Stimulated activated CD4-positive, alpha-beta T cell treated with anti-CD3 and anti-CD28 coated beads, Interleukin-4, amount 100 ng/mL, for 1 hour (primary cell): ENCODE results near the gene IRX3.

Source experiments
- DNase-seq: peaks from one replicate; pipeline ENCODE4 v3.0.0-alpha.2; 2020

IRX3 gene

DNA sequence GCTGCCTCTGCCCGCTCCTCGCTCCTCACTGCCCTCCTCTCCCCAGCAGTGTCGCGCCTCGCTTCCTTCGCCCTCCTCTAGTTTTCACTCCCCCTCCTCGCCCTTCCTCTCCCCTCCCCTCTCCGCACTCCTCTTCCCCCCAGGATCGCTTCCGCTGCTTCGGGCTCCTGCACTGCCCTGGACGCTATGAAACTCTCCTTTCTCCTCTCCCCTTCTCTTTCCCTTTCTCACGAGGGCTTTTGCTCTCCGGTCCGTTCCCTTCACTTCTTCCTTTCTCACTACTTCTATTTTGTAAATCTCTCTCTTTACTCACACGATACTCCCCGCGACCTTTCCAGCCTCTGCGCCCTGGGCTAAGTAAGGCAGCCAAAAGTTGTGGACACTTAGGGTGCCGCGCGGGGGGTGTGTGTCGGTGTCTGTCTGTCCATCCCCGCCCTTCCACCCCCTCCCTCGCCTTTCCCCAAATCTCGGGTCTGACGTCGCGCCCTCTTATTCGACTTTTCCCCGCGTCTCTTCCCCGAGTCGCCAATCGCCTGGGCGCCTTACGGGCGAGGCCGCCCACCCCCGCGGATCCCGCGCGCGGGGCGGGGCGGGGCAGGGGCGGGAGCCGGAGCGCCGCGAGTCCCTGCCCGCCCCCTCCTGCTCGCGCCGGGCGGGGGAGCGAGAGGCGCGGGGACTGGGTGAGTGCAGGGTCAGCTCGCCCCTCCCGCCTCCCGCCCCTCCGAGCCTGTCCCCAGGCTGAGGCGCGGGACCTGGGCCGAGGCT, at the start of gene IRX3:
Gene IRX3 (minus strand): TSS at position 422 of the 765 bp plus-strand sequence. CDS start 737 bp downstream, outside the sequence.
- DNase-seq, result no peak

DNA sequence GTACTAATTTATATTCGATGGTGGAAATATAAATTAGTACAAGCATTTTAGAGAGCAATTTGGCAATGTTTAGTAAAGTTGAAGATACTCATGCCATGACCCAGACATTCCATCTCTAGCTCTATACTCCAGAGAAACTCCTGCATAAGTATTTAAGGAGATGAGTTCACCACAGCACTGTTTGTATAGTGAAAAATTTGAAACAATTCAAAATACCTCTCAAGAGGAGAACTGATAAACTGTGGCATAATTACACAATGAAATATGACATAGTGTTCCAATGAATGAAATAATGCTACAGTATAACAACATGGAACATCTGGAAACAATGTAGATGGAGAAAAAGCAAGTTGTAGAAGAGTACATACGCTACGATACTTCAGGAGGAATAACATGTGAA, 48.6 kb upstream of the IRX3 start:
- no peak for DNase-seq

DNA sequence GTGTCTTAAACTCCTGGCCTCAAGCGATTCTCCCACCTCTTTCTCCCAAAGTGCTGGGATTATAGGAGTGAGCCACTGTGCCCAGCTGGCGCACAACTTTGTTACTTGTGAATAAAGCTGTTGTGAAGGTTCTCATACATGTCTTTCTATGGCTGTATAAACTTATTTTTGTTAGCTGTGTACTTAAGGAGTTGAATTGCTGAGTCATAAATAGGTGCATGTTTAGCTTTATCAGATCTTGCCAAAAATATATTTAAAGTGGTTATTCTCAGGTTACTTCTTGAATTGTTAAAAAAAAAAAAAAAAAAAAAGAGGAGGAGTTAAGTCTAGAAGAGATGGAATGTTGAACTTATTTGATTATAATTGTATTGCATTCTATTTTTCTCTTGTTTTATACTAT, 47.6 kb upstream of the IRX3 start:
- no peak for DNase-seq

DNA sequence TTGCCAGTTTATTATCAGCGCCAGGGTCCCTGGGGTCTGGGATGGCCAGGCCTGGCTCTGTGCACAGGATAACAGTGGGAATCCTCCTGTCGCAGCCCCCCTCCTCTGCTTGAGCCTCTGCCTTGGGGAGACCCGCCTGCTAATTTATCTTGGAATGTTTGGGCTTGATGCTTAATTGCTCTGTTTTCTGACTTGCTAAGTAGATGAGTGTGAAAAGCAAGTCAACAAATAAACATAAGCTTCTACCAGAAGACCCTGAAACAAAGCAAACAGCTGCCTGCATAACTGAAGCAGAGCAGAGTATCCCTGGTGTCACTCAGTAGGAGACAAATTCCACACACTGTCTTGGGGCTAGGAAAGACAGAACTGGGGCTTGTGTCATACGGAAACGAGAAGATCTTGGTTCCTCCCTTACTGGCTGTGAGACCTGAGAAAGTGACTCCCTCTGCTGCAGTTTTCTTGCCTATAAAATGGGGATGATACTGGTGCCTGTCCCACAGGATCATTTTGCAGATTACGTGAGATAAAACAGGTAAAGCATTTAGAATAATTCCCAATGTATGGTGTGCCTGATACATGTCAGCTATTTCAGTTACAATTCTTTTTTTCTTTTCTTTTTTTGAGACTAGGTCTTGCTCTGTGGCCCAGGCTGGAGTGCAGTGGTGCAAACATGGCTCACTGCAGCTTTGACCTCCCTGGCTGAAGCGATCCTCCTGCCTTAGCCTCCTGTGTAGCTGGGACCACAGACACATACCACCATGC, 44.8 kb upstream of the IRX3 start:
- DNase-seq, result no peak

DNA sequence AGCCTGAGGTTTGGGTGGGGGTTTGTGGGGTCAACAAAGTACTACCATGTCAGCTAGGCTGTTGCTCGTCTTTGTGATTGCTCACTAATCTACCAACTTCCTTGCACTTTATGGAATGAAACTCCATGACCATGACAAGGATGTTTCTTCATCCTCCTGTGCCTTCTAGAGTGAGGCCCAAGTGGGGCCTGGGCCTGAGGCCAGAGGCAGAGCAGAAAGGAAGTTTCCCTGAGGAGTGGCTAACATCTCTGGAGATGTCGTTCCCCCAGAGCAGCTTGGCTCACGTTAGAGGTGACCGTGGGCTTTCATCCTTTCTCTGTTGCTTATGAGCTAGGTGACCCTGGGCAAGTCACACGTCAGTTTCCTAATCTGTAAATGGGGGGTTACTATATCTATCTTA, 41.0 kb upstream of the IRX3 start:
- no peak for DNase-seq

DNA sequence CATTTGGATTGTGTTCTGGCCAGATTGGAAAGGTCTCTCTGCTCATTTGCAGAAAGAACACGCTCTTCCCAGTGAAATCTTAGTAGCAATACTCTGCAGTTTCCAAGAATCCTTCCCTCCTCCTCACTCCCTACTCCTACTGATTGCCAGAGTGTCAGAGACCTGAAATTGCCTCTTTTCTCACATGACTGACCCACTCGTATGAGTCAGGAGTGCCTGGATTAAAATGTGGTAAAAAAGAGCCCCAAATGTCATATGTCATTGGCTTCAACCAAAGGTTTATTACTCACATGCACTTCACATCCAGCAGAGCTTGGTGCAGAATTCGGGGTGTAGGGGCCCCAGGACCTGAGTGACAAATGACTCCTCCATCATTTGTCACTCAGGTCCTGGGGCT, 39.7 kb upstream of the IRX3 start:
- DNase-seq, result no peak

DNA sequence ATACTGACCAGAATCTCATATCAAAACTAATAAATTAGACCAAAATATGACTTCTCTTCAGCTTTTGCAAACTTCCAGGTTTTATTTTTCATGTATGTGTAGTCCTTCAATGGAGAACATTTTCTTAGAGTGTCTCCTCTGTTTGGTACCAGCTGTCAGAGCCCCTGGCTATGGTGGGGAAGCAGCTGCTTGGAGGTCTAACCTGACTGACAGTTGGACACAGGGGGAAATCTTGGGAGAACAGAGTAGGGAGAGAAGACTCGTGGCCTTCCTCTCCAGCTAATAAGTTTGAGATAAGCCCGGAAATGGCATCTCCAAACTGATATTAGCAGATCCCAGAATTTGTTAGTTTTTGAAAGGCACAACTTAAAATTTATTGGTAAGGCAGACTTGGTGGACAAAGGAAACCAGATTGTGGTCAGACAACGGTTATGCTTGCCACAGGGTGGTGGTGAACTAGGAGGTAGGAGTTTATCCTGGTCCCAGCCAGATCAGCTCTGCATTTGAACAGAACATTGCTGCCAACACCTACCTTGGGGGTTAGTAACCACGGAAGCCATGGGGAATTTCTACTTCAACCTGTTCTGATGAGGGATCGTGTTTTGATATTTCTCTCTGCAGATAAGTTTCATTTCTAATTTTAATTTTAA, 39.2 kb upstream of the IRX3 start:
- DNase-seq, result no peak

DNA sequence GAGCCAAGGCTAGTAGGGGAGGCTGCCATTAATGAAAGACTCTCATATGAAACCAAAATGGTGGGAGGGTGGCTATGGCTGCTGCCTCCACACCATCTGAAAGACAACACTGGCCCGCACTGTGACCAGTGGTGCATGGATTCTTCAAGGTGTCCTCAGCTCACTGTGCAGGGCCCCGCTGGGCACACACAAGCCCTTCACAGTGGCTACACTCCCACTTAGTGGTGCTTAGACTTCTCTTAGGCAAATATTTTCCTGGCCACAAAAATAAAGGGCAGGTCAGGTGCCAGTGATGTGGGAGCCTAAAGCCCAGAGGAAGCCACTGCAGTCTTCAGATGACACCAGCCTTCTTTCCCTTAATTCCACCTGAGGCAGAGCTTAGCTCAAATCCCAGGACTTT, 38.1 kb upstream of the IRX3 start:
- no peak for DNase-seq

DNA sequence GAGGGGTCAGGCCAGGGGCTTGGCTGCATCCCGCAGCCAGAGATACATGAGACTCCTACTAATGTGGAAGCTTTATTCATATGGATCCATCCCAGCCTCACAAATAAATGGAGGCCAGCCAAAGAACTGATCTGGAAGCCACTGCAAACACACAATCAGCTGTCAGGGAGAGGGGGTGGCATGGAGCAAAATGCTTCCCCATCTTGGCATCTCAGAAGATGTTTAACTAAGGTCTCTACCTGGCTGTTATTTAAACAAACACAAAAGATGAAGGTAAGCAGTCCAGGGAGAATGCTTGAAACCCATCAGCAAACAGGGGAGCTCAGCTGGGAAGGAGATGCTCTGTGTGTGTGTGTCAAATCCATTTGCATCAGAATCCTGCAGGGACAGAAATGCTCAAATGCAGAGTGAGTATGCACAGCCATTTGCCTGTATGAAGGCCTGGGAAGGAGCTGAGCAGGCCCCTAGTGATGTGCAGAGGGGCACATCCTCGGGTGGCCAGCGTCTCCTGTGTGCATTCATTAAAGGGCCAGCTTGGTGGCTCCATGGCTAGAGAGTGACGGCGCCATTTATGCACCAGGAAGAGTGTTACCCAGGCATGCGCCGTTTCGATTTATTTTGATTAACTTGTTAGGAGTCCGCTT, 34.2 kb upstream of the IRX3 start:
- DNase-seq, result no peak

DNA sequence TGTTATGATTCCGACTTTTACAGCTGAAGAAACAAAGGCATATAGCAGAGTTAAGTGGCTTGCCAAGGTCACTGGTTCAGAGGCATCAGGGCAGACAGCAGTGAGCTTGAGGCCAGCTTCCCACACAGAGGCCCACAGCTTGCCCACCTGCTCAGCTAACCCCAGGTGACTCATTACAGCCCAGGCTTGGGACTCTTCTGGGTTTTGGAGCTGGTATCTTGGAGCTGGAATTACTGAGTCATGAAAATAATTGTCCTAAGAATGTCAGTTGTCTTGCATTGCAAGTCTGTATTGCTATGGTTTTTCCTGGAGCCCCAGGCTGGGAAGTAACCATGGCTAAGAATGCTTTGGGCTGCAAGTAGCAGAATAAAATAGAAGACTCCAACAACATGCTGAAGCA, 32.4 kb upstream of the IRX3 start:
- DNase-seq, result no peak

DNA sequence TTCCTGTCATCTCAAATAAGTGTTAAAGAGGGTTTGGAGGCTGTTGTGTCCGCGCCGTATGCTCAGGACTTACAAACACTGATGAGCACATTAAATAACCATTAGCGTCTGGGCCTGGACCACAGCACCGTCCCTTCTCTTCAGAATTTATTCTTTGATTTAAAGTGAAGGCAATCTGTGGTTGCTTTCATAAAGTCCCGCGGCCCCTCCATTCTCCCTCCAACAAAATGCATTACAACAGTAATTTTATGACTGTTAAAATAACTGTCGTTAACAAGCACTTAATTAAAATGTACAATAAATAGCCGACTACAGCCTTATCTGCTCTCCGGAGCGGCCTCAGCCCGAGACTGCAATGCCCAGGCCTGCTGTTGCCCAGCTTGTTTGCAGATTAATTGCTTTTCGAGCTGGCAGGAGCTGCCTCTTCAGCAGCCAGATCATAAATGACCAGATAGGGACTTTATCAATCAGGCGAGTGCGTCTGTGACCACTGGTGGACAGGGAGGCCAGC, 30.6 kb upstream of the IRX3 start:
- no peak for DNase-seq

DNA sequence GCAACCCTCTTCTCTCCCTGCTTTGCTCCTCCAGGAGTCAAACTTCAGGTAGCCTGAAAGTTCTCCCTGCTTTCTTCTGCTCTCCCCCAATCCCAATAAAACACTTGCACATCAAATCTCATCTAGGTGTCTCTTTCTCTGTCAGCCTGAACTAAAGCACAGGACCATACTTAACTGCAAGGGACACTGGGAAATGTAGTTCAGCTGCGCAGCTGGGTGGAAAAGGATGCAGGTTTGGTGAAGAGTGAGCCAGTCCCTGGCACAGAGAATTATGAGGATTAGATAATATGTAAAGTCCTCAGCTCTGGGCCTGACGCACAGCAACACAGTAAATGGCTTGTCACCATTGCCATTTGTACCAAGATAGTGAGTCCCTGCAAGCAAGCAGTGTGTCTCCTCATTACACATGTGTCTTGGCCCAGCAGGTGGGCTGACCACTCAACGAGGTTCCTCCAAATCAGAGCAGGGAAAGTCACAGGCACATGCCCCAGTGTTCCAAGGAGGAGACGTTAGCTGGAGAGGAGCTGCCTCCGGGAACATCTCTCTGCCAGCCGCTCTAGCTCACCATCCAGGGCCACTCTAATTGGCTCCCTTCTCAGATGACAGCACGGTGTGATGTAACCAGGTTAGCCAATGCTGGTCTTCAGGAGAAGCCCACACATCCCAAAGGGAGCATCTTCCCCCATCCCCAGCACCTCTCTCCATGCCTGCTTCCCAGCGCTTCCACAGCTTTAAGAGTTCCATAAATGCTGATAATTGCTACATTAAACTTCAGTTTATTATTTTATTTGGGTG, 29.7 kb upstream of the IRX3 start:
- DNase-seq, result no peak

DNA sequence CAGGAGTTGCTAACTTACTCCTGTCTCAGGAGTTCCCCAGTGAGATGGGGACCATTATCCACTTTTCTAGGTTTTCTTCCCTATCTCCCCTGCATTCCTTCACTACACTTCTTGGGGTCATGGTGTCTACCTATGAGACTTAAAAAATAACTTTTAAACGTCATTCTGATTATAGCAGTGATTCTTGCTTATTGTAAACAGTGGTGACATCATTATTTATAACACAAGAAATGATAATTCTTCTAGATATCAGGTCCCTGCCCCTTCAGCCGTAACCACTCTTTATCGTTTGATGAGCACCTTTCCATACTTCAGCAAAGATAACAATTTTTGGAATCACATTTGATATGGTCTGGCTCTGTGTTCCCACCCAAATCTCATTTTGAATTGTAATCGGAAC, 27.2 kb upstream of the IRX3 start:
- DNase-seq, result no peak

DNA sequence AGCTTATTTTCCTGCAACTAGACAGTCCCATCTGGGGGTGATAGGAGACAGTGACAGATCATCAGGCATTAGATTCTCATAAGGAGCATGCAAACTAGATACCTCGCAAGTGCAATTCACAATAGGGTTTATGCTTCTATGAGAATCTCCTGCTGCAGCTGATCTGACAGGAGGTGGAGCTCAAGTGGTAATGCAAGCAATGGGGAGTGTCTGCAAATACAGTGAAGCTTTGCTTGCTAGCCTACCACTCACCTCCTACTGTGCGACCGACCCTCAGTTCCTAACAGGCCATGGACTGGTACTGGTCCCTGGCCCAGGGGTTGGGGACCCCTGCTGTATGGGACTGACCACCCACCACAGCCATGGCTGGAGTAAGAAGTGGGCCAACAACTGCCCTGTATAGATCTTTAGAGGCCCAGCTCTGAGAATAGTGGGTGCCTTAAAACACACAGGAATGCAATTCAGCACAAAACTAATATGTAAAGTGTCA, 26.0 kb upstream of the IRX3 start:
- DNase-seq, result no peak

DNA sequence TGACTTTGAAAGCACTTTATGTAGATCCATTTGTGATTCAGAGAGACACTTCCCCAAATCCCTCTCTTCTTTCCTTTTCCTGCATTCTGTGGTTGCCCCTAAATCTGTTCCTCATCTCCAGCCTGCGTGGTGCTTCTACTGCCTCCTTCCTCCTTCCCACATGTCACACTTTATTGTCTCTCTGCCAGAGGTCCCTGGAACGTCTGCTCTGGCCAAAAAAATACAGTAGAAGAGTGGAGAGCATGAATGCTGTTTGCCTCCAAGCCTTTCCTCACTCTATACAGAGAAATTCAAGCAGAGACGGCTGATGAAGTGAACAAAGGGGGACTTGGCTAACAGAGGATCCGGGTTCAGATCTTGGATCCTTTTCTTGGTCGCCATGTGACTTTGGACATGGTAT, 22.8 kb upstream of the IRX3 start:
- DNase-seq, result no peak

DNA sequence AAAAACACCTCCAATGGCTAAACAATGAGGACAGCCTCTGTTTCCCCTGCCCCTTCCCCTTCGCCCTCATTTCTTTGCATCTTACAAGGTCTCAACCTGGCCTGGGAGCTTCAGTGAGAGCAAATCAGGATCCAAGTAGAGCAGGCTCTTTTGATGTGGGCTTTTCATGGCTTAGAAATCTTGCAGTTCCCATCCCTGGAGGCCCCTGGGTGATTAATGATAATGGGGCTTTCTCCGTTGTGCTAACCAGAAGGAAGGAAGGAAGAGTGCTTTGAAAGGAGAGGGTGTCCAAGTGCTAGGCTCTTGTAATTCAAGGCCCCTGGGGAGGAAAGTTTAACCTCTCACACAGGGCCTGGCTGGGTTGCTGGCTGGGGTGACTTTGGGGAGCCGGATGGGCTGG, 18.5 kb upstream of the IRX3 start:
- no peak for DNase-seq

DNA sequence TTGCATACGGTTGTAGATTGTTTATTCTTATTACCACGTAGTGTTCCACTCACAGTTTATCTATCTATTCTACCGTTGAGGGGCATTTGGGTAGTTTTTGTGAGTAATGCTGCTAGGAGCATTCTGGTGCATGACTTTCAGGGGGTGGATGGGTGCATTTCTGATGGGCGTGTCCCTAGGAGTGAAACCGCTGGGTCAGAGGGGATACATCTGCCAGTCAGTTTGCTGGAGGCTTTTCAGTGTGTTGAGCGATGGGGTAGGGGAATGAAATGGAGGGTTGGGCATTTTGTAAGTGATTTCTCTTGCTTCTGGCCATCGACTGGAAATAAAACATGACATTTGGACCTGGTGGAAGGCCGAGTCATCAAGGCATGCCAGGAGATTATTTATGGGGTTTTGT, 17.0 kb upstream of the IRX3 start:
- no peak for DNase-seq

DNA sequence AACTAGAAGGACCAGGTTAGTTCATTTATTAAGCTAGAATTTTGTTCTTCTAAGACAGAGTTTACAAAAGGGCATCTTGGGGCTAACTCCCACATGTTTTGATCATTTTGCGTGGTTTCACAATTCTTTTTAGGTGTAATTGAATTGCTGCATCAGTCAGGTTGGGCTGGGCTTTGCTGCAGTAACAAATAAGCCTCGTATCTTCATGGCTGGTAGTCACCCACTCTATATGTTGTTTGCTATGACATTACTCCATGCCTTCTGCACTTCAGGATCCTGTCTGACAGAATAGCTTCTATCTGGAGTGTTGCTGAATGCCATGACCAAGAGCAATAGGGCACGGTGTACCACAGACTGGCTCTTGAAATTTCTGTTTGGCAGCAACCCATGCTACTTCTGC, 10.6 kb upstream of the IRX3 start:
- no peak for DNase-seq

DNA sequence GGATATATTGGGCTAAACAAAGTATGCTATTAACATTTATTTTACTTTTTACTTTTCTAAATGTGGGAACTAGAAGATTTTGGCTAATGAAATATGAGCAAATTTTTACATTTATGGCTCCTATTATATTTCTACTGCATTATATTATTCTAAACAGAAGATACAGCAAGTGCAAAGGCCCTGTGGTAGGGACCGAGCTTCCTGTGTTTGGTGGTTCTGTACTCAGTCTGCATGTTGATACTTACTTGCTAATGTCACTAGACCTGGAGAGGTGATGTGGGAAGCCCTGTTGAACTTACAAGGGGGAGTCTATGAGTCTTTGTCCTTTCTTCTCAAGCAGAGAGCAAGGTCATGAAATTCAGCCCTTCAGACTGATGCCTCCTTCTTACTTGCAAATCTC, 10.0 kb upstream of the IRX3 start:
- no peak for DNase-seq

DNA sequence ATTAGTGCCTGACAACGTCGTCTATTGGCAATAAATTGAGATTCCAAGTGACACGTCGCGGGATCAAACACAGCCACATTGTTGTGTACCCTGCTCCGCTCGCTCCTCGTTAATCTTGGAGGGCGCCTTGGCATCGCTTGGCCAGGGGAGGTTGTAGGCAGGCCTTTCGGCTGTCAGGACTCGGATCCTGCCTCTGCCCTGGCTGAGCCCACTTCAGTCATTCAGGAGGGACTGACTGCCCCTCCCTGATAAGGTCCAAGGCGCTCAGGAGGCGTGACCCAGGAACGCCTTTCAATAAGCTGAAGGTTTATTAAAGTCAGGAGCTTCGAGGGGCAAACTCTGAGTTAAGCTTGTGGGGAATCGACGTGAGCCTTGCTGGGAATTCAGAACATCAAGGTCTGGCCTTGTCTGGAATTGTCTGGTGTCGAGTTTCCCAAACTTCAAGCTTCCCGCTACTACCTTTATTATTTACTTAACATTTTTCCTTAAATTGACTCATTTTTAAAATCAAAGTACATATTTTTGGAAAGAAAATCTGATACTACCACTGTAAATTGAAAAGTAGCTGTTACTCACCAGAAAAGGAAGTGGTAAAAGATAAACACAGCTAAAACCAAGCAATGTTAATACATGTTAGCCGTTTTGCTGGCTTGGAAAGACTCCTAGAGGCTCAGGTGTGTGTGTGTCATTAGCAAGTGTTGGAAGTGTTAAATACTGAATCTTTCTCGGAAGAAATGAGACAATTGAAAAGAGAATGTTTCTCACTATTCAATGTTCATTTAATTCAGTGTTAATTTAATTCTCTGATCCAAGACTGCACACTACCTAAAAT, 5.3 kb upstream of the IRX3 start:
- no peak for DNase-seq
